AG09319 (cell line): Measurements from ENCODE around the gene SLC6A1.

Experiments
- DNase-seq: peaks from one replicate; pipeline ENCODE4 v3.0.0-alpha.2; 2010; ENCODE audit warnings: low read depth; ENCODE audit errors: extremely low read depth
- CTCF ChIP-seq: IDR thresholded peaks from 2 replicates; pipeline ENCODE4 v1.5.1; 2011; ENCODE audit warnings: low read depth, mild to moderate bottlenecking, inconsistent platforms, low read length, moderate library complexity

SLC6A1 gene

DNA sequence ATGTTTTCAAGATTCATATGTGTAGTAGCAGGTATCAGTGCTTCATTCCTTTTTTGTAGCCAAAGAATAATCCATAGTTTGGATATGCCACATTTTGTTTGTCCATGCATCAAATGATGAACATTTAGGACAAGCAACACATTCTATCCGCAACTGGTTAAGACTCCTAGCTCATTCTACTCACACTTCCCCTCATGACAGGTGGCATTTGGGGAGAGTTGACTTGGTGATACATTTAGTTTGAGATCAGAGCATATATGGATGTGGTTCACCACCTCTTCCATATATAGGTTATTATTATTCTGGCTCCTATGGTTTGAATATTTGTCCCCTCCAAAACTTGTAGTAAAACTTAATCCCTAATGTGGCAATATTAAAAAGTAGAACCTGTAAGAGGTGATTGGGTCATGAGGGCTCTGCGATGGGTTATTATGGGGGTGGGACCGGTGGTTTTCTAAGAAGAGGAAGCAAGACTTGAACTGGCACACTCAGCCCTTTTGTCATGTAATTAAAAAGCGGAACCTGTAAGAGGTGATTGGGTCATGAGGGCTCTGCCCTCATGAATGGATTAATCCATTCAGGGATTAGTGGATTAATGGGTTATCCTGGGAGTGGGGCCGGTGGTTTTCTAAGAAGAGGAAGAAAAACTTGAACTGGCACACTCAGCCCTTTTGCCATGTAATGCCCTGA, 86.4 kb downstream of the SLC6A1 start:
- DNase-seq, result no peak
- no peak for TF ChIP-seq CTCF

DNA sequence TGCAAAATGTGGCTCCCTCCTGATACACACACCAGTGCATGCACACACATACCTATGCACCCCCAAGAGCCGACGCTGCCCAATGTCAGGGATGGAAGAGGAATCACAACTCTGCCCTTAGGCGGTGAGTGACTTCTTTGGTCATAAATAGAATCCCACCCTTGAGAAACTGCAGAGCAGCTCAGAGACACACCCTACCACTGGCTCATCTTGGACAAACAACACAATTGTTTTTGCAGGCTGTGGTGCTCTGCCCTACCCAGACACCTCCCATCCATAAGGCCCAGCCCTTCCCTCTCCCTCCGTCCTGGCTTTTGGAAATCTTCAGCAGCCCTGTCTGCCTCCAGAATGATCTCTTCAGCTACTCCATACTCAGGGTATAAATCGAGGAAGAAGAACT, 87.9 kb downstream of the SLC6A1 start:
- TF ChIP-seq CTCF, result no peak
- DNase-seq, result no peak

DNA sequence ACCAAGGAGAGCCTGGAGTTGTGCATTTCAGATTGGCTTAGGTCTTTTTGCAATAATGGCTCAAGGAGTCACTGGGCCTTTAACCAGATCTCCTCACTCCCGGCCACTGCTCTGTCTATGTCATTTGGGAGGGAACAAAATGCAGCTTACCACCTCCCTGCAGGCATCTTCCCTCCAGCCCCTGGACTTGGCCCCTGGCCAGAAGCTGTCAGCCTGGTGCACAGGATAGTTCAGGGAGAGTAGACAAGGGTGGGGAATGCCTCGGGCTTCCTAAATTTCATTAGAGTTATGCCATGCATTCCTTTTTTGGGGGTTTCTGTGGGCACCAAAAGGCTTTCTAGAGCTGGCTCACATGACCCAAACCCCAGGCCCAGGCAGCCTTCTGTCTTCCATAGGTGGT, 91.5 kb downstream of the SLC6A1 start:
- no peak for TF ChIP-seq CTCF
- DNase-seq, result no peak

- no peak for TF ChIP-seq CTCF
- DNase-seq, result no peak
Observed at GRCh38 chr3:11084677-11085076, 92.1 kb downstream of the SLC6A1 start.

DNA sequence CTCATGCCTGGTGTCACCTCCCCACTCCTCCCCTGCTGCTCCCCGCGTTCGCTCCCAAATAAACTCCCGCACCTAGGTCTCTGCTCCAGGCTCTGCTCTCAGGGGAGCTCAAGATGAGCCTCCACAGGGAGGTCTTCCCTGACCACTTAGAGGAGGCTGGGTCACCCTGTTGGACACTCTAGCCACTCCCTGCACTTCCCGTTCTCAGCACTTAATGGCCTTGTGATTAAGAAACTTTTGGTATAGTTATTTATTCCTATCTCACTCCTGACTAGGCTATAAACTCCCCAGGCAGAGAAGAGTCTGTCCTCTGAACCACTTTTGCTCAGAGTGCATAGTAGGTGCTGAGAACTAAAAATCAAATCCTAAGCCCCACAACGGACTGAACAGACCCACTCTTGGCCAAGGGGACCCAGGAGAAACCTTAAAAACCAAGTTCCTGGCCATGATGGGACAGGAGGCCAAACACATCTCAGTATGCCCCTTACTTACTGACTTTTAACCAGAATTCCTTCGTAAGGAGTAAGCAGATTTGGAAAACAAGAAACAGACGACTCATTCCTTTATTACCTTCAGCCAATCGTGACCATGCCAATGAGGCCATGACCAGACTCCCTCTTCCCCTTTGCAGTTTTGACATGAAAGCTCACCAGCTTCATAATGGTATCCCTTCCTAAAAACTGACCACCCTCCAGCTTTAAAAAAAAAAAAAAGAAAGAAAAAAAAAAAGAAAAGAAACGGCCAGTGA, 92.7 kb downstream of the SLC6A1 start:
- no peak for DNase-seq
- TF ChIP-seq CTCF, result no peak

DNA sequence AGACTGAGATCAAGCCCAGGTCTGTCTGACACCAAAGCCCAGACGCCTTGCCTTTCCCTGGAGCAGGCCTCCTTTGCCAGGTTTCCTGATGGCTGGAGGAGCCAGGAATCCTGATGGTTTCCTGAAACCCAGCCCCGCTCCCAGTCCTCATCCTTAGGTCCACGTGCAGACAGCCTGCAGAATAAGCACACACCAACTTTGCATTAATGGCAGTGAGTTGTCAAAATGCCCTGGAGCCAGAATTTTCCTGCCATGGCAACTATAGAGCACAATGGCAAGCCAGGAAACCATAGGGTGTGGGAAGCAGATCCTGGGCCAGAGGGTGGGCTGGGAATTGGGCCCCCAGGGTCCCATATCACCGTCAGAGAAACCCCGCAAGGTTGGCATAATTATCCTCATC, 94.3 kb downstream of the SLC6A1 start:
- TF ChIP-seq CTCF, result no peak
- DNase-seq, result no peak

DNA sequence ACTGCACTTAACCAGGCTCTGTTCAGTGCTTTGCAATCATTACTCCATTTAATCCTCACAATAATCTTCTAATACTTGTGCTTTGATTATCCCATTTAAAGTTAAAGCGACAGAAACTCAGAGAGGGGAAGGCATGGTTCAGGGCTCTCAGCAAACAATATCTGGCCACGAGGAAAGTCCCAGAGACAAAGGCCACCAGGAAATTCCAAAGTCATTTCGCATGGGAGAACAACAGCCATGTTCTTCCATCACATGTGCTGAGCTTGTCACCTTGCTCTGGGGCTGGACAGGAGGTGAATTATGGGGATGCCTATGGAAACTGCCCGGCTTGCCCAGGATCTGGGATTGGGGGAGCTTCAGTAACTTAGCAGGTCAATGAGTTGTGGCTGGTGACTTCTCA, 95.5 kb downstream of the SLC6A1 start:
- no peak for DNase-seq
- TF ChIP-seq CTCF, result no peak
